ENCODE results near the gene NDUFC1.
"Not testable (repeated sequence)": the region's sequence is repeated elsewhere in the genome, so short reads cannot be mapped to it uniquely, and the experiment has no call there.

DNA sequence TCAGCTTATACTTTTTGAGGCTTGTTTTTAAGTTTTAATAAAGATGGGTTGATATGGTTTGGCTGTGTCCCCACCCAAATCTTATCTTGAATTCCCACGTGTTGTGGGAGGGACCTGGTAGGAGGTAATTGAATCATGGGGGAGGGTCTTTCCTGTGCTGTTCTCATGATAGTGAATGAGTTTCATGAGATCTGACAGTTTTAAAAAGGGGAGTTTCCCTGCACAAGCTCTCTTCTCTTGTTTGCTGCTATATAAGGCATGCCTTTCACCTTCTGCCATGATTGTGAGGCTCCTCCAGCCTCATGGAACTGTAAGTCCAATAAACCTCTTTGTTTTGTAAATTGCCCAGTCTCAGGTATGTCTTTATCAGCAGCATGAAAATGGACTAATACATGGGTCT, 19.8 kb upstream of the NDUFC1 start:
- TF ChIP-seq POLR2A, CTCF (IDR thresholded peaks at IDR 0.05): not testable (repeated sequence)
